IMR-90 (cell line): ENCODE data around the gene RAI1. TPM values are rescaled to one million over a fixed set of nuclear protein-coding genes. Genes with fewer than 3 reads are reported as not detected.

Experiments
- ATAC-seq: fragments of 200-7000 bp; cut with Tn5 transposase; 2 replicates; pipeline ENCODE4 v1.9.1; 2020; ENCODE audit warnings: low read depth, mild to moderate bottlenecking, moderate library complexity
- BruUV-seq: library from RNA; stranded (reverse); fragments of 400-500 nt; replicated peaks from 2 replicates; lab custom pipeline; 2021; lab: Mats Ljungman, UMichigan
- CTCF ChIA-PET: fragments of 300-600 bp; formaldehyde crosslinking; extraction: SDS; loops from one replicate; lab custom pipeline; 2021; ENCODE audit warnings: antibody characterized with exemption; lab: Yijun Ruan, JAX
- POLR2A ChIA-PET: fragments of 300-600 bp; sonication (Branson Sonifier 250); formaldehyde crosslinking; loops from one replicate; lab custom pipeline; 2022; ENCODE audit warnings: antibody characterized with exemption; ENCODE audit not compliant: unreplicated experiment; lab: Charles Lee
- DNase-seq: peaks from one replicate; pipeline ENCODE4 v3.0.0; 2013
- H2AFZ ChIP-seq: replicated peaks from 2 replicates; pipeline ENCODE3; 2013; ENCODE audit warnings: low read length, mild to moderate bottlenecking; ENCODE audit not compliant: poor library complexity
- H2AK5ac ChIP-seq: 2 replicates; pipeline ENCODE4 v1.6.1; 2013; ENCODE audit warnings: low read depth, low read length, inconsistent platforms
- H2AK9ac ChIP-seq: replicated peaks from 2 replicates; pipeline ENCODE3; 2013; ENCODE audit warnings: mild to moderate bottlenecking, low read depth, low read length, moderate library complexity; ENCODE audit not compliant: poor library complexity
- H2BK120ac ChIP-seq: 2 replicates; pipeline ENCODE4 v1.6.1; 2013; ENCODE audit warnings: low read depth, low read length, inconsistent platforms
- H2BK15ac ChIP-seq: 3 replicates; pipeline ENCODE4 v1.6.1; 2013; ENCODE audit warnings: low read depth, low read length, inconsistent platforms
- H2BK20ac ChIP-seq: 2 replicates; pipeline ENCODE4 v1.6.1; 2013; ENCODE audit warnings: low read depth, mild to moderate bottlenecking, inconsistent platforms, low read length, moderate library complexity
- H2BK5ac ChIP-seq: 2 replicates; pipeline ENCODE4 v1.6.1; 2013; ENCODE audit warnings: mild to moderate bottlenecking, low read depth, low read length, inconsistent platforms; ENCODE audit not compliant: poor library complexity, severe bottlenecking
- H3K14ac ChIP-seq: replicated peaks from 2 replicates; pipeline ENCODE4 v1.6.1; 2013; ENCODE audit warnings: low read depth, low read length, inconsistent platforms
- H3K18ac ChIP-seq: 2 replicates; pipeline ENCODE4 v1.6.1; 2013; ENCODE audit warnings: low read depth, low read length, control low read depth
- H3K23ac ChIP-seq: 2 replicates; pipeline ENCODE4 v1.6.1; 2013; ENCODE audit warnings: low read depth, low read length, inconsistent platforms
- H3K27ac ChIP-seq: 2 replicates; pipeline ENCODE4 v1.5.1; 2013; ENCODE audit warnings: mild to moderate bottlenecking, control low read depth, low read length; ENCODE audit not compliant: insufficient read depth
- H3K27me3 ChIP-seq: 2 replicates; pipeline ENCODE4 v1.6.1; 2013; ENCODE audit warnings: low read length; ENCODE audit not compliant: control insufficient read depth, insufficient read depth
- H3K36me3 ChIP-seq: 2 replicates; pipeline ENCODE4 v1.6.1; 2013; ENCODE audit warnings: low read length, mixed read lengths; ENCODE audit not compliant: control insufficient read depth, insufficient read depth
- H3K4ac ChIP-seq: 2 replicates; pipeline ENCODE4 v1.6.1; 2013; ENCODE audit warnings: low read depth, low read length, inconsistent platforms
- H3K4me1 ChIP-seq: 2 replicates; pipeline ENCODE4 v1.6.1; 2013; ENCODE audit warnings: low read length, mixed read lengths; ENCODE audit not compliant: control insufficient read depth, insufficient read depth
- H3K4me2 ChIP-seq: 2 replicates; pipeline ENCODE4 v1.6.1; 2013; ENCODE audit warnings: low read depth, mild to moderate bottlenecking, control low read depth, low read length, moderate library complexity
- H3K4me3 ChIP-seq: 2 replicates; pipeline ENCODE4 v1.5.1; 2013; ENCODE audit warnings: low read depth, mild to moderate bottlenecking, control low read depth, low read length, moderate library complexity; ENCODE audit not compliant: insufficient read depth
- H3K56ac ChIP-seq: 2 replicates; pipeline ENCODE4 v1.6.1; 2013; ENCODE audit warnings: low read length, inconsistent platforms; ENCODE audit not compliant: insufficient read depth; ENCODE audit errors: extremely low read depth
- H3K79me1 ChIP-seq, 2 experiments: 2 replicates each; pipeline ENCODE4 v1.6.1; 2013; ENCODE audit warnings: low read length in 2 of 2, inconsistent platforms in 1 of 2, low read depth in 1 of 2
- H3K9ac ChIP-seq: 2 replicates; pipeline ENCODE4 v1.6.1; 2013; ENCODE audit warnings: low read depth, low read length, control low read depth
- H3K9me1 ChIP-seq: 2 replicates; pipeline ENCODE4 v1.6.1; 2013; ENCODE audit warnings: low read length, inconsistent platforms; ENCODE audit not compliant: insufficient read depth
- H3K9me3 ChIP-seq: 2 replicates; pipeline ENCODE4 v1.6.1; 2013; ENCODE audit warnings: low read length; ENCODE audit not compliant: control insufficient read depth, insufficient read depth
- H4K20me1 ChIP-seq: 2 replicates; pipeline ENCODE4 v1.6.1; 2013; ENCODE audit warnings: low read length, inconsistent platforms; ENCODE audit not compliant: insufficient read depth
- H4K5ac ChIP-seq: 2 replicates; pipeline ENCODE4 v1.6.1; 2013; ENCODE audit warnings: mild to moderate bottlenecking, low read depth, low read length, control low read depth
- H4K8ac ChIP-seq, 2 experiments: 2 replicates each; pipeline ENCODE4 v1.6.1; 2013; ENCODE audit warnings: low read depth in 2 of 2, low read length in 2 of 2, control low read depth in 1 of 2, inconsistent platforms in 1 of 2
- H4K91ac ChIP-seq: 2 replicates; pipeline ENCODE4 v1.6.1; 2013; ENCODE audit warnings: low read depth, low read length, inconsistent platforms; ENCODE audit not compliant: insufficient read depth
- BHLHE40 ChIP-seq: fragments of 150-350 bp; IDR thresholded peaks from 2 replicates; pipeline ENCODE4 v1.6.1; 2016; ENCODE audit warnings: mild to moderate bottlenecking, low read depth, low read length
- CEBPB ChIP-seq: IDR thresholded peaks from 2 replicates; pipeline ENCODE4 v1.6.1; 2012; ENCODE audit warnings: low read depth, low read length, improper control_type of control experiment
- CHD1 ChIP-seq: IDR thresholded peaks from 2 replicates; pipeline ENCODE4 v1.6.1; 2012; ENCODE audit warnings: low read depth, low read length, improper control_type of control experiment
- ELK1 ChIP-seq: fragments of 150-350 bp; IDR thresholded peaks from 2 replicates; pipeline ENCODE4 v1.6.1; 2016; ENCODE audit warnings: low read depth, mild to moderate bottlenecking, low read length, moderate library complexity, borderline replicate concordance
- FOS ChIP-seq: fragments of 150-350 bp; IDR thresholded peaks from 2 replicates; pipeline ENCODE4 v1.6.1; 2016; ENCODE audit warnings: low read depth, low read length
- MAFK ChIP-seq: IDR thresholded peaks from 2 replicates; pipeline ENCODE4 v1.6.1; 2012; ENCODE audit warnings: low read depth, low read length, improper control_type of control experiment
- MAZ ChIP-seq: IDR thresholded peaks from 2 replicates; pipeline ENCODE4 v1.6.1; 2012; ENCODE audit warnings: low read depth, mild to moderate bottlenecking, low read length, improper control_type of control experiment, moderate library complexity, borderline replicate concordance
- MXI1 ChIP-seq: IDR thresholded peaks from 2 replicates; pipeline ENCODE4 v1.6.1; 2012; ENCODE audit warnings: low read depth, mild to moderate bottlenecking, low read length, moderate library complexity, borderline replicate concordance
- NFE2L2 ChIP-seq: fragments of 150-350 bp; IDR thresholded peaks from 2 replicates; pipeline ENCODE4 v1.6.1; 2016; ENCODE audit warnings: low read depth, mild to moderate bottlenecking, low read length
- POLR2A ChIP-seq: IDR thresholded peaks from 2 replicates; pipeline ENCODE4 v1.6.1; 2012; ENCODE audit warnings: mild to moderate bottlenecking, low read depth, low read length
- RAD21 ChIP-seq: IDR thresholded peaks from 2 replicates; pipeline ENCODE4 v1.6.1; 2012; ENCODE audit warnings: low read length, improper control_type of control experiment
- RCOR1 ChIP-seq: IDR thresholded peaks from 2 replicates; pipeline ENCODE4 v1.6.1; 2012; ENCODE audit warnings: mild to moderate bottlenecking, low read length, improper control_type of control experiment; ENCODE audit not compliant: insufficient replicate concordance
- RFX5 ChIP-seq: IDR thresholded peaks from 2 replicates; pipeline ENCODE4 v1.8.0; 2012; ENCODE audit warnings: low read depth, mild to moderate bottlenecking, low read length, moderate library complexity
- SMC3 ChIP-seq: fragments of 150-350 bp; IDR thresholded peaks from 2 replicates; pipeline ENCODE4 v1.6.1; 2016; ENCODE audit warnings: low read depth, mild to moderate bottlenecking, antibody characterized with exemption, low read length, moderate library complexity
- USF2 ChIP-seq: fragments of 150-350 bp; IDR thresholded peaks from 2 replicates; pipeline ENCODE4 v1.6.1; 2017; ENCODE audit warnings: mild to moderate bottlenecking, antibody characterized with exemption, low read length, low read depth
- WGBS, 2 experiments: methylation state at CpG; one replicate each; pipeline versions ENCODE4 v1.1.5 to v1.1.7; 2013; ENCODE audit warnings: missing lambda C conversion rate in 2 of 2; ENCODE audit not compliant: insufficient read length in 1 of 2; ENCODE audit errors: extremely low coverage in 2 of 2; 5-methylcytosine and 5-hydroxymethylcytosine counted together
- dilution Hi-C: fragments of 300-500 bp; cut with HindIII; formaldehyde crosslinking; loops from one replicate; pipeline ENCODE4 v1.14.3; 2018; ENCODE audit warnings: low sequenced_read_pairs; ENCODE audit not compliant: unreplicated experiment
- in situ Hi-C: fragments of 300-500 bp; cut with MboI; formaldehyde crosslinking; loops from 3 replicates; pipeline ENCODE4 v1.14.3; 2019; ENCODE audit warnings: low sequenced_read_pairs, inconsistent platforms, mixed read lengths
- intact Hi-C: fragments of 100-400 bp; cut with micrococcal nuclease; formaldehyde crosslinking; loops from 2 replicates; pipeline ENCODE4 v1.10.0; 2022
- polyA plus RNA-seq, 3 experiments: library from polyadenylated mRNA; depleted of rRNA; stranded (reverse); fragments of >200 nt; gene quantifications; 2 replicates each; pipeline ENCODE4 v1.2.3, GENCODE V29; 2012; ENCODE audit warnings: low replicate concordance in 1 of 3
- total RNA-seq: library from RNA; depleted of rRNA; stranded (reverse); fragments of >200 nt; gene quantifications from 2 replicates; pipeline ENCODE4 v1.2.3, GENCODE V29; 2012

RAI1 gene
- total and polyA plus RNA-seq, 2 of the 4 experiments (the other 2 are of a cell fraction), result 1.8 to 10.5 TPM

- DNase-seq, result no peak
- 0 out of 4 replicates have a peak, but pooled peaks cover 0 to 4% of the 10 kb centered on the region in 2 experiments for H3K79me1 ChIP-seq
- H3K23ac ChIP-seq, result no peak overlapping the region
- H3K9ac ChIP-seq, result no peak overlapping the region
- no peaks in the 10 kb centered on the region for H3K9me3 ChIP-seq
- no peak overlapping the region for H3K56ac ChIP-seq
- no peak overlapping the region for H2BK120ac ChIP-seq
- H4K91ac ChIP-seq, result no peak overlapping the region
- H2BK5ac ChIP-seq, result no peak overlapping the region
- H4K8ac ChIP-seq, result no peak overlapping the region
- no peak overlapping the region for H3K14ac ChIP-seq
- 82% methylated on average over 2 of the region's 6 CpGs; no CpG with 5 or more reads in 1 of the 2 experiments for WGBS, 2 experiments
- no peak overlapping the region for H2AK5ac ChIP-seq
- intact Hi-C loops (no loop called here), dilution Hi-C loops (no loop called here), in situ Hi-C loops (no loop called here)
- no peak overlapping the region for H2AFZ ChIP-seq
- H3K27ac ChIP-seq, result no peak overlapping the region
- H2AK9ac ChIP-seq, result no peak overlapping the region
- H3K9me1 ChIP-seq, result peaks cover 14% of the 10 kb centered on the region
- BruUV-seq, result no TSS peak
- H3K4me3 ChIP-seq, result no peak overlapping the region
- no peak overlapping the region for H2BK20ac ChIP-seq
- H4K20me1 ChIP-seq, result no peaks in the 10 kb centered on the region
- no peak for ATAC-seq
- H3K18ac ChIP-seq, result no peak overlapping the region
- no peak overlapping the region for H4K5ac ChIP-seq
- no peak overlapping the region for H3K4me2 ChIP-seq
- H2BK15ac ChIP-seq, result no peak overlapping the region
- H3K36me3 ChIP-seq, result peaks cover 11% of the 10 kb centered on the region; the same call in 1 of the 2 replicates
- H3K4me1 ChIP-seq, result peaks cover 12% of the 10 kb centered on the region
- TF ChIP-seq MAZ (no peak), CEBPB (no peak), MAFK (no peak), MXI1 (no peak), SMC3 (no peak), RCOR1 (no peak), RFX5 (no peak), FOS (no peak), POLR2A (no peak), RAD21 (no peak), NFE2L2 (no peak), CHD1 (no peak), ELK1 (no peak), USF2 (no peak), BHLHE40 (no peak)
- POLR2A ChIA-PET, result no interaction called here
- no peaks in the 10 kb centered on the region for H3K27me3 ChIP-seq
- CTCF ChIA-PET, result no interaction called here
- no peak overlapping the region for H3K4ac ChIP-seq
Observed at GRCh38 chr17:17844500-17844899, 163.2 kb downstream of the RAI1 start.
